Measurements from ENCODE around the gene DCTN3.

DNA sequence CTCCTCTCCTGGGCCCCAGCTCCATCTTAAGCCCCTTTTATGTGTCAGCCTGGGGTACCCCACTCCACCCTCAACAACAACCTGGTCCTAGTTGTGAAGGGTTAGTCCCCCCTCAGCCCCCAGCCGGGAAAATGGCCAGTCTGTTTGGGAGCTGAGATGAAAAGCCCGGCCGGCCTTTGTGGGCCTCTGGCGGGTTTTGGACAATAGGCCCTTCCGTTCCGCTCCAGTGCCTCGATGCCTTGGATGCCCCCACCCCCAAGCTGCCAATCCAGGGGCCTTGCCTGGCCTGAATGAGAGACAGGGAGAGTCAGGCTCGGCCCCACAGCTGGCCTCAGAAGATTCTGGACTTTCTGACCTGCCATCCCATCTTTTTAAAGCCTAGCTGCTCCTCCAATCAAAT lies 39.9 kb downstream of the DCTN3 start:
- no peak for TF ChIP-seq CTCF (conservative IDR thresholded peaks at IDR 0.05)
- TF ChIP-seq EZH2 (IDR thresholded peaks at IDR 0.05; ENCODE audit: low read depth) = no peak
